ENCODE results near the gene GALNS.
"Not testable (repeated sequence)": the region's sequence is repeated elsewhere in the genome, so short reads cannot be mapped to it uniquely, and the experiment has no call there.

The GALNS gene

GRCh38 chr16:88897696-88898425 lies 41.1 kb upstream of the GALNS start:
- Histone ChIP-seq H3K36me3 (ENCODE audit: insufficient read depth, low read length) (no peaks in the 10 kb centered on the region), H3K4me1 (ENCODE audit: insufficient read depth, low read length) (no peaks in the 10 kb centered on the region), H3K79me2 (ENCODE audit: insufficient read depth, low read length) (no peaks in the 10 kb centered on the region), H3K4me2 (ENCODE audit: insufficient read depth, low read length) (no peak overlapping the region), H3K27me3 (ENCODE audit: insufficient read depth, low read length, poor library complexity) (no peaks in the 10 kb centered on the region), H2AFZ (ENCODE audit: low read depth, low read length) (no peak overlapping the region), H3K9me3 (ENCODE audit: insufficient read depth, low read length, severe bottlenecking) (no peaks in the 10 kb centered on the region), H3K4me3 (ENCODE audit: low read depth in 1 of 2, low read length in 2 of 2) (no peak overlapping the region), H4K20me1 (ENCODE audit: insufficient read depth, low read length) (peaks cover 3% of the 10 kb centered on the region), H3K27ac (ENCODE audit: low read length) (no peak overlapping the region), H3K9ac (ENCODE audit: low read depth, low read length) (no peak overlapping the region)
- no peak for TF ChIP-seq EZH2 (IDR thresholded peaks at IDR 0.05; ENCODE audit: borderline replicate concordance, low read depth, low read length, severe bottlenecking)
- no peak for TF ChIP-seq CTCF (IDR thresholded peaks at IDR 0.05; ENCODE audit: borderline replicate concordance, extremely low read depth, low read length, poor library complexity, severe bottlenecking)
- no peak for ATAC-seq (ENCODE audit: insufficient read depth, low read depth)
- no peak for DNase-seq

- no peak overlapping the region for H3K9ac ChIP-seq (ENCODE audit: low read depth, low read length)
- H3K27me3 ChIP-seq (ENCODE audit: insufficient read depth, low read length, poor library complexity), result no peaks in the 10 kb centered on the region
- H3K4me2 ChIP-seq (ENCODE audit: insufficient read depth, low read length), result no peak overlapping the region
- H3K79me2 ChIP-seq (ENCODE audit: insufficient read depth, low read length), result no peaks in the 10 kb centered on the region
- H3K9me3 ChIP-seq (ENCODE audit: insufficient read depth, low read length, severe bottlenecking), result no peaks in the 10 kb centered on the region
- peaks cover 3% of the 10 kb centered on the region for H4K20me1 ChIP-seq (ENCODE audit: insufficient read depth, low read length)
- DNase-seq (no peak), ATAC-seq (ENCODE audit: insufficient read depth, low read depth) (no peak)
- TF ChIP-seq EZH2 (IDR thresholded peaks at IDR 0.05; ENCODE audit: borderline replicate concordance, low read depth, low read length, severe bottlenecking), result no peak
- no peaks in the 10 kb centered on the region for H3K36me3 ChIP-seq (ENCODE audit: insufficient read depth, low read length)
- H3K4me1 ChIP-seq (ENCODE audit: insufficient read depth, low read length), result no peaks in the 10 kb centered on the region
- H3K27ac ChIP-seq (ENCODE audit: low read length), result no peak overlapping the region
- no peak overlapping the region for H2AFZ ChIP-seq (ENCODE audit: low read depth, low read length)
- H3K4me3 ChIP-seq (ENCODE audit: low read depth in 1 of 2, low read length in 2 of 2), result no peak overlapping the region
Measured at GRCh38 chr16:88896238-88897070, 39.7 kb upstream of the GALNS start.

- no peaks in the 10 kb centered on the region for H3K4me1 ChIP-seq (ENCODE audit: insufficient read depth, low read length)
- H3K79me2 ChIP-seq (ENCODE audit: insufficient read depth, low read length), result no peaks in the 10 kb centered on the region
- H3K9me3 ChIP-seq (ENCODE audit: insufficient read depth, low read length, severe bottlenecking), result no peaks in the 10 kb centered on the region
- no peaks in the 10 kb centered on the region for H3K36me3 ChIP-seq (ENCODE audit: insufficient read depth, low read length)
- DNase-seq (no peak), ATAC-seq (ENCODE audit: insufficient read depth, low read depth) (no peak)
- TF ChIP-seq EZH2 (IDR thresholded peaks at IDR 0.05; ENCODE audit: borderline replicate concordance, low read depth, low read length, severe bottlenecking) (no peak), CTCF (IDR thresholded peaks at IDR 0.05; ENCODE audit: borderline replicate concordance, extremely low read depth, low read length, poor library complexity, severe bottlenecking) (no peak)
- H2AFZ ChIP-seq (ENCODE audit: low read depth, low read length), result no peak overlapping the region
- H4K20me1 ChIP-seq (ENCODE audit: insufficient read depth, low read length), result peaks cover 3% of the 10 kb centered on the region
- no peak overlapping the region for H3K27ac ChIP-seq (ENCODE audit: low read length)
- no peak overlapping the region for H3K9ac ChIP-seq (ENCODE audit: low read depth, low read length)
- H3K4me3 ChIP-seq (ENCODE audit: low read depth in 1 of 2, low read length in 2 of 2), result no peak overlapping the region
- no peak overlapping the region for H3K4me2 ChIP-seq (ENCODE audit: insufficient read depth, low read length)
- no peaks in the 10 kb centered on the region for H3K27me3 ChIP-seq (ENCODE audit: insufficient read depth, low read length, poor library complexity)
Measured at GRCh38 chr16:88895335-88895734, 38.6 kb upstream of the GALNS start.

GRCh38 chr16:88894681-88895300 lies 38.0 kb upstream of the GALNS start:
- H3K4me3 ChIP-seq (ENCODE audit: low read depth in 1 of 2, low read length in 2 of 2), result no peak overlapping the region
- H4K20me1 ChIP-seq (ENCODE audit: insufficient read depth, low read length), result peaks cover 3% of the 10 kb centered on the region
- no peak for DNase-seq
- TF ChIP-seq CTCF (IDR thresholded peaks at IDR 0.05; ENCODE audit: borderline replicate concordance, extremely low read depth, low read length, poor library complexity, severe bottlenecking) (no peak), EZH2 (IDR thresholded peaks at IDR 0.05; ENCODE audit: borderline replicate concordance, low read depth, low read length, severe bottlenecking) (no peak)
- H3K4me1 ChIP-seq (ENCODE audit: insufficient read depth, low read length), result no peaks in the 10 kb centered on the region
- no peaks in the 10 kb centered on the region for H3K9me3 ChIP-seq (ENCODE audit: insufficient read depth, low read length, severe bottlenecking)
- H3K9ac ChIP-seq (ENCODE audit: low read depth, low read length), result no peak overlapping the region
- H3K27me3 ChIP-seq (ENCODE audit: insufficient read depth, low read length, poor library complexity), result no peaks in the 10 kb centered on the region
- no peak for ATAC-seq (ENCODE audit: insufficient read depth, low read depth)
- H3K27ac ChIP-seq (ENCODE audit: low read length), result no peak overlapping the region
- no peaks in the 10 kb centered on the region for H3K36me3 ChIP-seq (ENCODE audit: insufficient read depth, low read length)
- no peak overlapping the region for H3K4me2 ChIP-seq (ENCODE audit: insufficient read depth, low read length)
- H2AFZ ChIP-seq (ENCODE audit: low read depth, low read length), result no peak overlapping the region
- H3K79me2 ChIP-seq (ENCODE audit: insufficient read depth, low read length), result no peaks in the 10 kb centered on the region

GRCh38 chr16:88894266-88894665 lies 37.5 kb upstream of the GALNS start:
- not testable (repeated sequence) for DNase-seq; H3K9ac ChIP-seq (ENCODE audit: low read depth, low read length); ATAC-seq (ENCODE audit: insufficient read depth, low read depth); H3K4me1 ChIP-seq (ENCODE audit: insufficient read depth, low read length); H3K79me2 ChIP-seq (ENCODE audit: insufficient read depth, low read length); H3K4me2 ChIP-seq (ENCODE audit: insufficient read depth, low read length); H3K27me3 ChIP-seq (ENCODE audit: insufficient read depth, low read length, poor library complexity); H3K36me3 ChIP-seq (ENCODE audit: insufficient read depth, low read length); H3K9me3 ChIP-seq (ENCODE audit: insufficient read depth, low read length, severe bottlenecking); H3K4me3 ChIP-seq (ENCODE audit: low read depth in 1 of 2, low read length in 2 of 2); H3K27ac ChIP-seq (ENCODE audit: low read length); H4K20me1 ChIP-seq (ENCODE audit: insufficient read depth, low read length); H2AFZ ChIP-seq (ENCODE audit: low read depth, low read length)

Data from DND-41 (cell line).